AG08395 (cell line): ENCODE data around the gene NT5C3B.

Experiments
- DNase-seq: peaks from one replicate; pipeline ENCODE4 v3.0.0; 2012; ENCODE audit warnings: mixed read lengths, low spot score

The NT5C3B gene

GRCh38 chr17:41810659-41811548, 25.1 kb downstream of the NT5C3B start:
- DNase-seq: no peak

- no peak for DNase-seq
Observed at GRCh38 chr17:41806685-41807445, 29.2 kb downstream of the NT5C3B start.

- DNase-seq: no peak
Observed at GRCh38 chr17:41803049-41804020, 32.7 kb downstream of the NT5C3B start.

GRCh38 chr17:41801374-41802271, 34.4 kb downstream of the NT5C3B start:
- peak; percentile 81 for DNase-seq

- no peak for DNase-seq
Observed at GRCh38 chr17:41800601-41801373, 35.2 kb downstream of the NT5C3B start.

DNA sequence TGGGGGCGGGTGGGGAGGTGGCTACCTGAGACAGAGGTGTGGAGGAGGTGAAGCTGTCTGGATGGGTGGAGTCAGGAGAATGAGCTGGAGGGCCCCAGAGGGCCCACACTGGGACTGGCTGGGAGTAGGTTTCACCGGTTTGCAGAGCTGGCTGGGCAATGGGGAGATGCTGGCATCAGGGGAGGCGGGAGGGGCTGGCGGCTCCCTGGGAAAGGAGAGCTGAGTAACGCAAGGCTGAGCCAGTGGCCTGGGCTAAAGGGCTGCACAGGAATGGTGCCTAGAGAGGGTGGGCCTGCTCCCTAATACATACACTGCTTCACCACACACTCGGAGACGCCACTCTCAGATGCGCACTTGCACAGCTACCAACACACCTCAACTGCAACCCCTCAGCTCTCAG, 36.7 kb downstream of the NT5C3B start:
- DNase-seq: no peak

DNA sequence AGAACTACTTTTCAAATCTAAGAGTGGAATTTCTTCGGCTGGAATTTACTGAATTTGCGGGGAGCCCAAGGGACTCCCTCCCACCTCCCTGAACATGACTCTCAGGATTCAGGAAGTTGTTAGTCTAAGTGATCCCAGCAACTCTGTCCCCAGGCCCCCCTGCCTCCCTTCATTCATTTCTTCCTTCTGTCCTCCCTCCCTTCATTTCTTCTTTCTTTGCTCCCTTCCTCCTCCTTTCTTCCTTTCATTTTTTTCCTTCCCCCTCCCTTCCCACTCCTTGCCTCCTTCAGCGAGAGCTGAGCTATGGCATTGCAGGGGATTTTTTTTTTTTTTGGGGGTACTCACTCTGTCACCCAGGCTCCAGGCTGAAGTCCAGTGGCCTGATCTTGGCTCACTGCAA, 38.7 kb downstream of the NT5C3B start:
- DNase-seq: no peak

DNA sequence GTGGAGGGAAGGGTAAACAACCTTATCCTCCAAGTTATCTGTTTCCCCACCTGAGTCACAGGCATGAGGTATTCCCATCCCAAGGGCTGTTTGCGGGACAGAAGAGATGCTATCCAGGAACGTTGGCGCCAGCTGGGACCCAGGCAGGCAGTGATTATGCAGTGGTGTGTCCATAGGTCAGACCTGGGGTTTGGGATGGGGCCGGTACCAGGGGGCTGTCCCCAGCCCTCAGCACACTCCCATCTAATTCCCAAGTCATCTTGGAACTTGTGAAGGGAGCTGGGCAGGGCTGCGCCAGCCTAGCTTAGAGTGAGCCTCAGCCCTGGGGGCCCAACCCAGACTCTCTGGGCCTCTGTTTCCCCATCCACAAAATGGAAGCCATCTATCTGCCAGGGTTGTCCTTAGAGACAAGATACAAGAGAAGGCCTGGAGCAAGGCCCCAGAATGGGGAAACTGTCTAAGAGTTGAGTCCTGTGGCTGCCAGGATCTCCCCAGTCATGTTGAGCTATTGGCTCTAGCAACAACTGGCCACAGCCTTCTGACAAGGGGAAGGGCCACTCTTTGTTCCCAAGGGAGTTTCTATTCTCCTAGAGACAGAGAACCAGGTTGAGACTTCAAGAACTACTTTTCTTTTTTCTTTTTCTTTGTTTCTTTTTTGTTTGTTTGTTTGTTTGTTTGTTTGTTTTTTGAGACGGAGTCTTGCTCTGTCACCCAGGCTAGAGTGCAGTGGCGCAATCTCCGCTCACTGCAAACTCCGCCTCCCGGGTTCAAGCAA, 39.7 kb downstream of the NT5C3B start:
- no peak for DNase-seq

- DNase-seq: no peak
Observed at GRCh38 chr17:41794540-41794975, 41.5 kb downstream of the NT5C3B start.

GRCh38 chr17:41793784-41794539, 42.1 kb downstream of the NT5C3B start:
- no peak for DNase-seq

DNA sequence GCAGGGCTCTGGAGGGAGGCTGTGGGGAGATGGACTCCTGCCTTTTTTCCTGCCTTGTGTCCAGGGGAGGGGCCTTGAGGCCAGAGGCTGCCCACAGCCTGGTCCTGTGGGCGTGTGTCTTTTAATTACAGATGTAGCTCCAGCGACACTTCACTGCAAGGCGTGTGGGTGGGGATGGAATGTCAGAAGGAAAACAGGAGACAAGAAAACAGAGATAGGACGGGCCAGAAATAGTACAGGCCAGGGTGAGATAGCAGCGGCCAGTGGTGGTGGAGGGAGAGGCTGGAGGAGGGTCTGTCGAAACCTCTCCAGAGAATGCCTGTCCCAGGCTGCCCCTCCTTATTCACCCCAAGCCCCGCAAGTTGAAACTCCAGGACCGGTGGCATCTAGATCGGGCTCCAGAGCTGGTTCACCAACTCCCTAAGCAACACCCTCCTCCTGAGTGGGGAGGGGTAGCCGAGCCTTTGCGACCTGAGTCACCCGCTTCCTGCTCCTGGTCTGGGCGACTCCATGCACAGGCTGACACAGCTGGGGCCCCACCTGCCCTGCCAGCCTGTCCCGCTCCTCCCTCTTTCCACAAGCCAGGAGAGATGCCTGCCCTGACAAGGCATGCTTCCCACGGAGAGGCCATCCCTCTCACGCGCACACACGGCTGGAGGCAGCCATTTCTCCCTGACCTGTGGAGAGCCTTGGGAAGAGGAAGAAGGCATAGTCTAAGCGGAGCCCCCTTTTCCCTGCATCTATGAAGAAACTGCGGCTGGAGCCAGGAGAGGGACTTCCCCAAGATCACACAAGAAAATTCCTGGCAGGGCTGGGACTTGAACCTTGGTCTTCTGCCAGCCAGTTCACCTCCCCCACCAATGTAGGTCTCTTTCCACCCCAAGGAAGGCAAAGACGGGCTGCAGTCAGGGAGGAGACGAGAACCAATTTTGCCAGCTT, 42.9 kb downstream of the NT5C3B start:
- no peak for DNase-seq

DNA sequence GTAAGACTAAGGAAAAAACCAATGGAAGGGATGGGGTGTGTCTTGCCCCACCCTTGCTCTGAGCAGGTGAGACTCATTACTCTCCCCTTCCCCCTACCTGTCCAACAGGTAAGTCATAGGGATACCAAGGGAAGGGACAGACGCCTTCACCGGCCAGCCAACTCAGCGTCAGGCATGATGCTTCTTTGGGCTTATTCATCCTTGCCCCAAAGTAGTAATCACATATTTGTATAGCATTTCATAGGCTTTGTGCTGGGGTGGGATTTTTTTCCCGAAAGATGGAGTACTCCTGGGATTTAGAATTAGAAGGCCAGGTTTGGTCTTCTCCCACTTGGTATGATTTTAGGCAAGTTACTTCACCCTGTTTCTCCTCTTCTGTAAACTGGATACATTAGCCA, 49.0 kb downstream of the NT5C3B start:
- no peak for DNase-seq

DNA sequence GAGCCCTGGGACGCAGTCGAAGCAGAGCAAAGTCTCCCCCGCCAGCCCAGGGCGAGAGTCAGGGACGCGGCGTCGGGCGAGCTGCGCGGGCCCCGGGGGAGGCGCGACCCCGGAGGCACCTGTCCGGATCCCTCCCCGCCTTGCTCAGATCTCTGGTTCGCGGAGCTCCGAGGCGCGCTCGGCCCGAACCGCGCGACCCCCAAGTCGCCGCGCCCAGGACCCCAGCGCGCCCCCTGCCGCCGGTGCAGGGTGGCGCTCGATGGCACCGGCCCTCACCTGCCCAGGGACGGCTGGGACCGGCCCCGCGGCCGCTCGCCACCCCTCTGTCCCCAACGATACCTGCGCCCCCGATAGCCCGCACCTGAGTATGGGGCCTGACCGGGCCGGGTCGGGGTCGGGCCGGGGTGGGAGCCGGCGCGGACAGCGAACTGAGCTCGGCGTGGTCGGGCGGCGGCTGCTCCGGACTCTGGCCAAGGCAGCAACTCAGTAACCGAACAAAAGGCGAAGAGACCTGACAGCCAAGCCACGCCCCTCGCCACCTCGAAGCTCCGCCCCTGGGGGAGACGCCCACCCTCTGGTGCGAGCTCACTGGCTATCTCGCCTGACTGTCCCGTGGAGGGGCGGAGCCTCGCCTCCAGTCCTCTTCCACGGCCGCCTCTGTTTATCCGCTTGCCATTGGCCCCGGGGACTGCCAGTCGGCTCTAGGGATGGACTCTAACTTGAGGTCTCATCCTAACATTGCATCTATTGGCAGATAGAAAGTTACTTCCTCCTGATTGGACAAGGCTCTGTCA, 49.6 kb downstream of the NT5C3B start, which contains the start of gene JUP:
TSS of gene JUP (minus strand) at position 485 of the 794 bp plus-strand sequence. CDS start 14,857 bp downstream, outside the sequence.
- DNase-seq: peak; percentile 99

GRCh38 chr17:41785859-41786226, 50.2 kb downstream of the NT5C3B start:
- DNase-seq: no peak

DNA sequence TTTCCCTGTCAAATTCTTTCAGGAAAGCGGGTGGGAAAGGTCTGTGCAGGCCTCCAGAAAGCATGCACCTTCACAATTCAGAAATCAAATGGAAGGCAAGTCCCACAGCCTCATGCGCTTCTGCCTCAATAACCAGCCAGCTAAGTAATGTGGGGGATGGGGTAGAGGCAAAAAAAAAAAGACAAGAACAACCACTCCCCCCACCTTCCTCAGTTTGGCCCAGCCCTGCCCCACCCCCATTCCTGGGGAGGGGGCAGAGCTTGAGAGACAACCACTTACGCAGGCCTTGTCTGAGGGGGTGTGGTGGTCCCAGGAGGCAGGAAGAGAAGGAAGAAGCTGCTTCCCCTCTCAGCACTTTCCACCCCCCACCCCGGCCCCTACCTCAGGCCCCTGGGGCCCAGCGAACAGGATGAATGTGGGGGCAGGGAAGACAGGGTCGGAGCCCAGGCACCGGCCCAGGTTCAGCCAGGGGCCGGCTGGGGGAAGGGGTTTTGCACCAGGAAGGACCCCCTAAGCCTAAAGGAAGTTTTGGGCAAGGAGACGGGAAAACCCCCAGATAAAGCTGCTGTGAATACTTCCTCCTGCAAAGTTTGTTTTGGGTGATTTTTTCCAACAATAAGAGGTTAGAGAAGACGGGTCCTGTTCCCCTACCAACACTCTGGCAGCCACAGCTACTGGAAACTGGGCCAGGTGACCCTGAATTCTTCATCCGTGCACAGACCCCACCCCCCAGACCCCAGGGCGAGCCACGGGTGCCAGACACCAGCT, 50.8 kb downstream of the NT5C3B start:
- DNase-seq: no peak
